VCaP (cell line): ENCODE results near the gene GNB1L.

ENCODE experiments used
- H3K27ac ChIP-seq: fragments of 450-650 bp; 2 replicates; pipeline ENCODE4 v1.5.1; 2017
- TF ChIP-seq, protein P1 (sequence below): fragments of 450-650 bp; conservative IDR thresholded peaks from 2 replicates; pipeline ENCODE4 v1.5.1; 2017; ENCODE audit warnings: mild to moderate bottlenecking, moderate library complexity

Gene GNB1L

DNA sequence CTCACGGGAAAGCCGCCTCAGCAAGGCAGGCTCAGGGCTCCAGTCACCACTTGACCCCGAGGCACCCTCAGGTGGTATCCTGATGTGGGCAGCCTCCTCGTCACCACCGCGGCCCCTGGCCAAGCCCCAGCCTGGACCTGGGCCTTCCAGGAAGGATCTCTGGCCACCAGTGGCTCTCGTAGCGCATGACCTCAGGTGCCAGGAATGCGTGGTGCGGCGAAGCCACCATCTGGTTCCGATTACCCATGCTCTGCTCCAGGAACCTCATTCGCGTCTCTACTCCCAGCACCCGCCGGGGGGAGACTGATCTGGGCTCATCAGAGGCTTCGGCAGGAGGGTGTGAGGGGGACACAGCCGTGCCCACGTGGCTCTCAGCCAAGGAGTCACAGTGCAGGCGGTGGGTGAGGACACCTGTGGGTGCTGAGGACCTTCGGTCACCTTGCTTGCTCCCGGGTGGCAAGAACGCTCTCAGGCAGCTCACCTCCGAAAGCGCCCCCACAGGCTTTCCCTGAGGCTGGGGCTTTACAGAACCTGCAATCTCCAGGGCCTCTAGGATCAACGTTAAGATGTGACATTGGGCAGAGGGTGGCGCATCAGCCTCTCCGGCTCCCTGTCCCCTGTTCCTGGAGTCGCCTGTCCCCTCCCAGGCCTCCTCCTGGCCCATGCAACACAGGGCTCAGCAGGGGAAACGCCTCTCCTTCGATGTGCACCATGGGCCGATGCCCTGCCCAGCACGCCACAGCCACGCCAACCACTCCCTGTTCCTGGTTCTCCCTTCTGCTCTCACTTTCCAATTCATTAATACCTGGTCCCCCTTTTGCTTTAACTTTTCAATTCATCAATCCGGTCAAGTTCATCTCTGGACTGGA, 55.1 kb downstream of the GNB1L start:
- TF ChIP-seq, protein P1, sequence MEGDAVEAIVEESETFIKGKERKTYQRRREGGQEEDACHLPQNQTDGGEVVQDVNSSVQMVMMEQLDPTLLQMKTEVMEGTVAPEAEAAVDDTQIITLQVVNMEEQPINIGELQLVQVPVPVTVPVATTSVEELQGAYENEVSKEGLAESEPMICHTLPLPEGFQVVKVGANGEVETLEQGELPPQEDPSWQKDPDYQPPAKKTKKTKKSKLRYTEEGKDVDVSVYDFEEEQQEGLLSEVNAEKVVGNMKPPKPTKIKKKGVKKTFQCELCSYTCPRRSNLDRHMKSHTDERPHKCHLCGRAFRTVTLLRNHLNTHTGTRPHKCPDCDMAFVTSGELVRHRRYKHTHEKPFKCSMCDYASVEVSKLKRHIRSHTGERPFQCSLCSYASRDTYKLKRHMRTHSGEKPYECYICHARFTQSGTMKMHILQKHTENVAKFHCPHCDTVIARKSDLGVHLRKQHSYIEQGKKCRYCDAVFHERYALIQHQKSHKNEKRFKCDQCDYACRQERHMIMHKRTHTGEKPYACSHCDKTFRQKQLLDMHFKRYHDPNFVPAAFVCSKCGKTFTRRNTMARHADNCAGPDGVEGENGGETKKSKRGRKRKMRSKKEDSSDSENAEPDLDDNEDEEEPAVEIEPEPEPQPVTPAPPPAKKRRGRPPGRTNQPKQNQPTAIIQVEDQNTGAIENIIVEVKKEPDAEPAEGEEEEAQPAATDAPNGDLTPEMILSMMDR, result no peak
- no peak overlapping the region for H3K27ac ChIP-seq

- TF ChIP-seq, protein P1, result no peak
- H3K27ac ChIP-seq, result no peak overlapping the region
Observed at GRCh38 chr22:19798891-19799293, 55.8 kb downstream of the GNB1L start.

DNA sequence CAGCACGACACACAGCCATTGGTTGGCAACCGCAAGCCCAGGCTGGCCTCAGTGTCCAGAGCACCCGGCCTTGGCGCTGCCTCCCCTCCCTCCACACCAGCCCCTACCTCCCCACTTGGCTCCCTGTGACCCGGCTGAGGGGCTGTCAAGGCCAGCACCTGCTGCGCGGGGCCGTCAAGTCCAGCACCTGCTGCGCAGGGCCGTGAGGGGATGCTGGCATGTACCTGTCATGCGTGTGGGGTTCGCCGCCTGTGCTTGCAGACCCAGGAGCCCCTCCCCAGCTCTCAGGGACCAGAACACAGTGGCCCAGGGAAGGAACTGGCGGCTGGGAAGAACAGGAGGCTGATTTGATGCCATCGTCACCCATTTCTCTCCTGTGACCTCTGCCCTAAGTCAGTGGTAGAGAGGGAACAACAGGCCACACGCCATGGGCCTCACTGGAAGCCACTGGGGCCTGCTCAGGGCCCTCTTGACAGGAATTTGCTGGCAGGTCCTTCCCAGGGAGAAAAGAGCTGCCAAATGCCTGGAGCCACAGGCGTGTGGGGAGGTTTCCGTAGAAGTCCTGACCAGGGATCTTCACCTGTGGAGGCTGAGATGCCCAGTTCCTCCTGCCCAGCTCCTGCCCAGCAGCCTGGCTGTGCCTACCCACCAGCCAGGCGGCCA, 56.5 kb downstream of the GNB1L start:
- no peak overlapping the region for H3K27ac ChIP-seq
- TF ChIP-seq, protein P1, result no peak

DNA sequence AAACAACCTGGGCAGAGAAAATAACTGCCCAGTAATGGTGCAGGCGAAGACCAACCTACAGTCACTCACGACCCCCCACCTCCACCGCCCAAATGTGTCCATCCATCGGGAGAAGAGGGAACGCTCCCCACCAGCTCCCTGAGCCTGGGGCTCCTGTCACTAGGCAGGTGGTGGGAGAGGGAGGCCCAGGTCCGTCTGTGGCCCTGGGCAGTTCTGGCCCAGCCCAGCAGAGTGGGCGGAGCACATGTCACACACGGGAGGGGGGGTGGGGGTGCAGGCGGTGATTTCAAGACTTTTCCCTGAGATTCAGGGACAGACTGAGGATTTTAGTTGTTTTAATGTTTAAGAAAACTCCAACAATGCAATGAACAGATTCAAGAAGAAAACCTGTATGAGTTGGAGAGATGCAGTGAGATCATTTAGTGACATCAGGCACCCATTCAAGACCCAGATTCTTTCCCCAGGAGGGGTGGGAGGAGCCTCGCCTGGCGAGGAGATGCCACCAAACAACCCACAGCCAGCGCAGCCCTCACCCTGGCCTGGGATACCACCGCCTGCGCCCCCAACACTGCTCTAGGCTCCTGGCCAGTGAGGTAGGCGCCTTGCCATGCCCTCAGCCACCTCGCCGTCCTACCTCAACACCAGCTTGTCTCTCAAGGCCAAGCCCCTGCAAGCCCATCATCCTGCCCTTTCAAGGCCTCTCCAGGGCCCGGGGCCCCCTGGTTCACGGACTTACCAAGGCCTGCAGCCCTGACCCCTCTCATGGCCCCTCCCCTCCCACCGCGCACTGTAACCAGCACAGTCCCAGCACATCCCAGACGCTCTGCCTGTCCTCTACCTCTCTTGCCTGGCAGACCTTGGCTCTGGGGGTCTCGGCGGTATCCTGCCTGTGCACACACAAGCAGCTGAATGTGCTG, 57.3 kb downstream of the GNB1L start:
- TF ChIP-seq, protein P1, result no peak
- H3K27ac ChIP-seq, result no peak overlapping the region

- H3K27ac ChIP-seq, result no peak overlapping the region
- TF ChIP-seq, protein P1, result no peak
Observed at GRCh38 chr22:19796160-19796559, 58.5 kb downstream of the GNB1L start.

- TF ChIP-seq, protein P1, result no peak
- no peak overlapping the region for H3K27ac ChIP-seq
Observed at GRCh38 chr22:19795617-19796008, 59.1 kb downstream of the GNB1L start.
